ENCODE results near the gene HCN4.

HCN4 gene

DNA sequence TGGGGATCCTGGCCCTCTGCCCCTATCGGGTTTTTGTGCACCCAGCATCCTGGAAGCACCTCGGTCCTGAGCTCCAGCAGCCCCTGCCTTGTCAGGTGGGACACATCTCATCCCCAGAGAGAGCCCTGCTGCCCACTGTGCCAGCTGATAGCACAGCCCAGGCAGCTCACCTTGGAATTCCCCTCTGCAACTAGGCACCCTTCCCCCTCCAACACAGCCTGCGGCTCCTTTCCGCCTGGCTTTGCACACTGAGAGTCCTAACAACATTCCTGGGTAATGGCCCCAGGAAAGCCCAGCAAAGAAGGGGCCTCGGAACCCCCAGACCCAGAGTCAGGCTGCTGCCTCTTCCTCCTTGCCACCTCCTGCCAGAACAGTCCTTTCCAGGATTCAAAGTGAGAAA is 5.9 kb downstream of the HCN4 start:
- TF ChIP-seq, protein P1, sequence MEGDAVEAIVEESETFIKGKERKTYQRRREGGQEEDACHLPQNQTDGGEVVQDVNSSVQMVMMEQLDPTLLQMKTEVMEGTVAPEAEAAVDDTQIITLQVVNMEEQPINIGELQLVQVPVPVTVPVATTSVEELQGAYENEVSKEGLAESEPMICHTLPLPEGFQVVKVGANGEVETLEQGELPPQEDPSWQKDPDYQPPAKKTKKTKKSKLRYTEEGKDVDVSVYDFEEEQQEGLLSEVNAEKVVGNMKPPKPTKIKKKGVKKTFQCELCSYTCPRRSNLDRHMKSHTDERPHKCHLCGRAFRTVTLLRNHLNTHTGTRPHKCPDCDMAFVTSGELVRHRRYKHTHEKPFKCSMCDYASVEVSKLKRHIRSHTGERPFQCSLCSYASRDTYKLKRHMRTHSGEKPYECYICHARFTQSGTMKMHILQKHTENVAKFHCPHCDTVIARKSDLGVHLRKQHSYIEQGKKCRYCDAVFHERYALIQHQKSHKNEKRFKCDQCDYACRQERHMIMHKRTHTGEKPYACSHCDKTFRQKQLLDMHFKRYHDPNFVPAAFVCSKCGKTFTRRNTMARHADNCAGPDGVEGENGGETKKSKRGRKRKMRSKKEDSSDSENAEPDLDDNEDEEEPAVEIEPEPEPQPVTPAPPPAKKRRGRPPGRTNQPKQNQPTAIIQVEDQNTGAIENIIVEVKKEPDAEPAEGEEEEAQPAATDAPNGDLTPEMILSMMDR (IDR thresholded peaks at IDR 0.05; ENCODE audit: control insufficient read depth, insufficient read depth, low read depth, low read length, missing control alignments), result no peak
- DNase-seq (ENCODE audit: low read depth), result no peak
- no peak overlapping the region for H3K4me3 ChIP-seq (ENCODE audit: control insufficient read depth, low read depth, low read length)

DNA sequence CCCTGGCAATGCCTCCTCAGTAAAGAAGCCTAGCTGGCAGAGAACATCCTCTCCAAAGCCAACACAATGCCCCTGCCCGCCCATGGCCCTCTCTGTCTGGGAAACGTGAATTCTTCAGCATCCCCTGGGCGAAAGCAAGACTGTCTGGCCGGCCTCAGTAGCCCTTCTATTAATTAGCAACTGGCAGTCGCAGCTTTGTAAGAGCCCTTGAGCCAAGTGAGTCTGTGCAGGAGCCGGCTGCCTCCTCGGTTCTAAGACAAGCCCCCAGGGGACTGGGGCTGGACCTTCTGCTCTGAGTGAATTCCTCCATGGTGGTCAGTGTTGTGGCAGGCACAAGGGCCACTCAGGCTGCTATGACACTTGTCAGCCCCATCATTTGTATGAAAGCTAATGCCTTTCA is 7.4 kb downstream of the HCN4 start:
- no peak for DNase-seq (ENCODE audit: low read depth)
- TF ChIP-seq, protein P1 (IDR thresholded peaks at IDR 0.05; ENCODE audit: control insufficient read depth, insufficient read depth, low read depth, low read length, missing control alignments), result no peak
- H3K4me3 ChIP-seq (ENCODE audit: control insufficient read depth, low read depth, low read length), result no peak overlapping the region

DNA sequence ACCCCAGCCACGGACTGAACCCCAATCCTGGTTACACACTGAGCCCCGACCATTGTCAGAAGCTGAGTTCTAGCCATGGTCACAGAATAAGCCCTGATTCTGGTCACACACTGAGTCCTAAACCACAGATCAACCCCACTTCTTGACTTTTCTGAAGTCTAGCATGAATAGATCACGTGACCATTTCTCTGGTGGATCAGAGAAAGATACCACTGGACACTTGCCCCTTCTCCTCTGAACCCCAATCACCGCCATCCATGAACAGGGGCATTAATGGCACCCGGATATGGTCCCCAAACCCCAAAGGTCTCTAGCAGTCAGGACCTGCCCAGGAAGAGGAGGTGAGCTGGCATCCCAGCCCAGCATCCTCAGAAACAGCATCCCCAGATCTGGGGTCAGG is 9.1 kb downstream of the HCN4 start:
- DNase-seq (ENCODE audit: low read depth), result no peak
- no peak overlapping the region for H3K4me3 ChIP-seq (ENCODE audit: control insufficient read depth, low read depth, low read length)
- TF ChIP-seq, protein P1 (IDR thresholded peaks at IDR 0.05; ENCODE audit: control insufficient read depth, insufficient read depth, low read depth, low read length, missing control alignments), result no peak

DNA sequence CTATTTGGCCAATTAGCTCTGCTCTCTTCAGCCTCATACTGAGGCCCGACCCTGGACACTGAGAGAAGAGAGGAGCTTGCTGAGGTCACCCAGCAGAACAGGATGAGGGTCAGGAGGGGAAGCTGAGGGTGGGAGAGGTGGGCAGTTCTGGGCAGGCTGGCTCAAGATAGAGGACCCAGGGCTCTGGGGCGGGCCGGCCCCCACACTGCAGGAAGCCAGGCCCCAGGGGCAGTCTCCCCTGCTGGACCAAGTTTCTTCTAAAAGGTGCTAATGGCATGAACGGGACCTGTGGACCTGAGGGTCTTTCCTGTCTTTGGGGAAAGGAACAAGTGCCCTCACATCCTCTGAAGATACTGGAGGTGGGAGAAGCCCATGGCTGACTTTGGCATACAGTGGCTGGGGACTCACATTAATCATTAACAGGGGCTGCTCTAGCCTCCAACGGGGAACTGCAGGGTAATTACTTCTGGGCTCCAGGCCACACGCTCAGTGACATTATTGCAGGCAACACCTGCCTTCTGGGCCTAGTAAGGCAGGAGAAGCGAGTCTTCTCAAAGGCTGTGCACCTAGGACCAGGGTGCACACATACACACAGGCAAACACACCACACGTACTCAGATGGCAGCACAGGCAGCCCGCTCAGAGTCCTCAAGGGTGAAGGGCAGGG is 10.6 kb downstream of the HCN4 start:
- DNase-seq (ENCODE audit: low read depth), result no peak
- TF ChIP-seq, protein P1 (IDR thresholded peaks at IDR 0.05; ENCODE audit: control insufficient read depth, insufficient read depth, low read depth, low read length, missing control alignments), result no peak
- H3K4me3 ChIP-seq (ENCODE audit: control insufficient read depth, low read depth, low read length), result no peak overlapping the region

DNA sequence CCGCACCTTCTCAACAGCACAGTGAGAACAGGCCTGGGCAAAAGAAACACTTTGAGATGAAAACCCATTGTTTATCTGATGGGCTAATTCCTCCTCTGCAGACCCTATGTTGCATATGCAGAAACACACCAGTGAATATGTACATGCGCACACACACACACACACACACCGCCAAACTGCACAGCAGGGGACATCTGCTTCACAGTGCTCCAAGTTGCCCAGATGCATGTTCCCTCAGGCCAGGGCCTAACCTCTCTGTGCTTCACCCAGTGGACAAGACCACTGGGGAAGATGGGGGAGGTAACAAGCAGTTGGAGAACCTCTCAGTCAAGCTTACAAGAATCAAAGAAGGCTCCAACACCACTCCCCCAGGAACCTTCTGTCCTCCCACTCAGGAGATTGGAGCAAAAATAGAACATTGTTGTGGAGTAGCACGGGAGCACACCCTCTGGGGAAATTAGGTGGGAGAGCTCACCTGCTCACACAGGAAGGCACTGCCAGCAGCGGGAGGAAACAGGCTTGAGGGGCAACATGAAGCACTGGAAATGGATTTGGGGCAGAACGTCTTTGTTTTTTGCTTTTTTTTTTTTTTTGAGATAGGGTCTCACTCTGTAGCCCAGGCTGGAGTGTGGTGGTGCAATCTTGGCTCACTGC is 13.0 kb downstream of the HCN4 start:
- TF ChIP-seq, protein P1 (IDR thresholded peaks at IDR 0.05; ENCODE audit: control insufficient read depth, insufficient read depth, low read depth, low read length, missing control alignments), result no peak
- H3K4me3 ChIP-seq (ENCODE audit: control insufficient read depth, low read depth, low read length), result no peak overlapping the region
- DNase-seq (ENCODE audit: low read depth), result no peak

DNA sequence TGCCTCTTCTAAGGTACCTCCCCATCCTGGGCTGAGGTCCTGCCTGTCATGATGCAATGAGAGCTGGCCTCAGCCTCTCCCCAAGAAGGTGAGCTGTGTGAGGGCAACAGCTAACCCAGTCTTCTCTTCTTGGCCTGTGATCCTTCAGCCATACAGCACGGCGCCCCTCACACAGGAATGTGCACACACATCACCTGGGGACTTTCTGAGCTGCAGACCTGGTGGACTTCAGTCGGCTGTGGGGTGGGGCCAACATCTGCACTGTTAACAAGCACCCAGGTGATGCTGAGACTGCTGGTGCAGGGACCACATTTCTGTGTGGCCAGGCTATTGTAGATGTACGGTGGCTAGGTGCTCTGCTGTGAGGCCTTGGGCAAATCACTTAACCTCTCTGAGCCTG is 14.5 kb downstream of the HCN4 start:
- no peak overlapping the region for H3K4me3 ChIP-seq (ENCODE audit: control insufficient read depth, low read depth, low read length)
- DNase-seq (ENCODE audit: low read depth), result no peak

More for the DNA sequence above, 14.5 kb downstream of the HCN4 start:
- TF ChIP-seq, protein P1 (IDR thresholded peaks at IDR 0.05; ENCODE audit: control insufficient read depth, insufficient read depth, low read depth, low read length, missing control alignments), result no peak

Measured in AG09309 (cell line).